H9 (cell line): ENCODE measurements around the gene RIMBP2. TPM values are rescaled to one million over a fixed set of nuclear protein-coding genes. Genes with fewer than 3 reads are reported as not detected.

ENCODE experiments used
- DNase-seq: peaks from one replicate; pipeline ENCODE4 v3.0.0-alpha.2; 2017
- H2AFZ ChIP-seq: one replicate; pipeline ENCODE4 v1.6.1; 2013; ENCODE audit warnings: mild to moderate bottlenecking, low read length, control low read depth, moderate library complexity
- H2AK5ac ChIP-seq: 2 replicates; pipeline ENCODE4 v1.6.1; 2013; ENCODE audit warnings: low read length, control low read depth, mixed read lengths; ENCODE audit not compliant: insufficient read length
- H2BK120ac ChIP-seq: one replicate; pipeline ENCODE4 v1.6.1; 2013; ENCODE audit warnings: low read depth, mild to moderate bottlenecking, low read length, control low read depth, inconsistent platforms; ENCODE audit not compliant: poor library complexity, severe bottlenecking
- H2BK12ac ChIP-seq: 2 replicates; pipeline ENCODE4 v1.6.1; 2013; ENCODE audit warnings: low read length, control low read depth, mixed read lengths, low read depth; ENCODE audit not compliant: insufficient read length
- H2BK15ac ChIP-seq: 2 replicates; pipeline ENCODE4 v1.6.1; 2013; ENCODE audit warnings: low read depth, low read length, control low read depth
- H2BK20ac ChIP-seq: one replicate; pipeline ENCODE4 v1.6.1; 2013; ENCODE audit warnings: low read depth, mild to moderate bottlenecking, low read length, control low read depth, inconsistent platforms; ENCODE audit not compliant: poor library complexity, severe bottlenecking
- H2BK5ac ChIP-seq: 2 replicates; pipeline ENCODE4 v1.6.1; 2013; ENCODE audit warnings: low read length, control low read depth, mixed read lengths; ENCODE audit not compliant: insufficient read length
- H3K14ac ChIP-seq: 2 replicates; pipeline ENCODE4 v1.6.1; 2013; ENCODE audit warnings: low read length, control low read depth; ENCODE audit not compliant: insufficient read depth
- H3K18ac ChIP-seq: 2 replicates; pipeline ENCODE4 v1.6.1; 2013; ENCODE audit warnings: low read depth, mild to moderate bottlenecking, mixed read lengths, low read length, control low read depth; ENCODE audit not compliant: insufficient read length
- H3K23ac ChIP-seq: 2 replicates; pipeline ENCODE4 v1.6.1; 2013; ENCODE audit warnings: low read length, control low read depth, mixed read lengths, low read depth; ENCODE audit not compliant: insufficient read length
- H3K23me2 ChIP-seq: 2 replicates; pipeline ENCODE4 v1.6.1; 2013; ENCODE audit warnings: low read depth, mild to moderate bottlenecking, mixed read lengths, low read length, control low read depth; ENCODE audit not compliant: insufficient read length, poor library complexity, severe bottlenecking
- H3K27ac ChIP-seq: 2 replicates; pipeline ENCODE4 v1.5.1; 2013; ENCODE audit warnings: low read length, control low read depth, mixed read lengths, low read depth; ENCODE audit not compliant: insufficient read length
- H3K27me3 ChIP-seq: 2 replicates; pipeline ENCODE4 v1.6.1; 2013; ENCODE audit warnings: low read length, control low read depth, inconsistent platforms; ENCODE audit not compliant: insufficient read depth
- H3K4ac ChIP-seq: 2 replicates; pipeline ENCODE4 v1.6.1; 2013; ENCODE audit warnings: low read depth, mild to moderate bottlenecking, control low read depth, inconsistent platforms, low read length, moderate library complexity
- H3K4me1 ChIP-seq: 2 replicates; pipeline ENCODE4 v1.6.1; 2013; ENCODE audit warnings: low read length, control low read depth, inconsistent platforms; ENCODE audit not compliant: insufficient read depth
- H3K4me2 ChIP-seq: 2 replicates; pipeline ENCODE4 v1.6.1; 2013; ENCODE audit warnings: low read length, control low read depth, mixed read lengths; ENCODE audit not compliant: insufficient read length, insufficient read depth
- H3K56ac ChIP-seq: 2 replicates; pipeline ENCODE4 v1.6.1; 2013; ENCODE audit warnings: low read depth, mild to moderate bottlenecking, mixed read lengths, low read length, control low read depth; ENCODE audit not compliant: insufficient read length
- H3K79me1 ChIP-seq: 2 replicates; pipeline ENCODE4 v1.6.1; 2013; ENCODE audit warnings: low read depth, mild to moderate bottlenecking, moderate library complexity, low read length, control low read depth, inconsistent platforms; ENCODE audit not compliant: insufficient read depth, poor library complexity, severe bottlenecking
- H3K79me2 ChIP-seq: 2 replicates; pipeline ENCODE4 v1.6.1; 2013; ENCODE audit warnings: low read length, control low read depth, inconsistent platforms; ENCODE audit not compliant: insufficient read depth
- H3K9ac ChIP-seq: 2 replicates; pipeline ENCODE4 v1.6.1; 2013; ENCODE audit warnings: low read length, control low read depth, mixed read lengths; ENCODE audit not compliant: insufficient read length; ENCODE audit errors: extremely low read depth
- H3K9me3 ChIP-seq: one replicate; pipeline ENCODE4 v1.6.1; 2013; ENCODE audit warnings: low read depth, low read length, inconsistent platforms; ENCODE audit not compliant: control insufficient read depth
- H3T11ph ChIP-seq: one replicate; pipeline ENCODE4 v1.6.1; 2013; ENCODE audit warnings: mild to moderate bottlenecking, low read length, control low read depth, inconsistent platforms
- H4K20me1 ChIP-seq: one replicate; pipeline ENCODE4 v1.6.1; 2013; ENCODE audit not compliant: control insufficient read depth, insufficient read length, insufficient read depth
- H4K5ac ChIP-seq: 2 replicates; pipeline ENCODE4 v1.6.1; 2013; ENCODE audit warnings: low read depth, mild to moderate bottlenecking, mixed read lengths, low read length, control low read depth; ENCODE audit not compliant: insufficient read length
- H4K8ac ChIP-seq: replicated peaks from 2 replicates; pipeline ENCODE4 v1.6.1; 2013; ENCODE audit warnings: low read length, control low read depth, mixed read lengths, low read depth; ENCODE audit not compliant: insufficient read length
- H4K91ac ChIP-seq: 2 replicates; pipeline ENCODE4 v1.6.1; 2013; ENCODE audit warnings: low read depth, mild to moderate bottlenecking, moderate library complexity, mixed read lengths, low read length, control low read depth; ENCODE audit not compliant: insufficient read length
- H3K27ac Mint-ChIP-seq, 3 experiments: 2 replicates in 2 of 3; 3 replicates in 1 of 3; pipeline ENCODE4 v1.8.0; 2020 to 2021; ENCODE audit warnings: mixed read lengths in 3 of 3, mild to moderate bottlenecking in 1 of 3, moderate library complexity in 1 of 3
- H3K27me3 Mint-ChIP-seq: 2 replicates; pipeline ENCODE4 v1.8.0; 2021; ENCODE audit warnings: low read depth, mild to moderate bottlenecking, moderate library complexity, mixed read lengths
- H3K36me3 Mint-ChIP-seq, 3 experiments: 2 replicates in 2 of 3; 3 replicates in 1 of 3; pipeline ENCODE4 v1.8.0; 2020 to 2021; ENCODE audit warnings: low read depth in 3 of 3, mixed read lengths in 3 of 3; ENCODE audit not compliant: insufficient read depth in 1 of 3
- H3K4me1 Mint-ChIP-seq, 2 experiments: 2 replicates each; pipeline ENCODE4 v1.8.0; 2020; ENCODE audit warnings: mixed read lengths in 2 of 2
- H3K4me3 Mint-ChIP-seq, 2 experiments: 2 replicates in 1 of 2; 3 replicates in 1 of 2; pipeline ENCODE4 v1.8.0; 2020 to 2021; ENCODE audit warnings: mild to moderate bottlenecking in 2 of 2, mixed read lengths in 2 of 2, moderate library complexity in 1 of 2
- H3K9me3 Mint-ChIP-seq, 2 experiments: 2 replicates in 1 of 2; 3 replicates in 1 of 2; pipeline ENCODE4 v1.8.0; 2020; ENCODE audit warnings: mild to moderate bottlenecking in 2 of 2, mixed read lengths in 2 of 2, moderate library complexity in 1 of 2
- WGBS: extraction: QIAGEN DNeasy Blood & Tissue Kit; methylation state at CpG from one replicate; pipeline ENCODE4 v1.1.7; 2013; ENCODE audit warnings: missing lambda C conversion rate, low lambda C conversion rate, mixed read lengths; ENCODE audit not compliant: insufficient read length; ENCODE audit errors: extremely low coverage; 5-methylcytosine and 5-hydroxymethylcytosine counted together
- total RNA-seq: library from RNA; stranded (reverse); gene quantifications from 2 replicates; pipeline ENCODE4 v1.2.1, GENCODE V29; 2021
- TF ChIP-seq, protein P1 (sequence below): fragments of 200-600 bp; sonication (generic); conservative IDR thresholded peaks from 3 replicates; pipeline ENCODE4 v1.8.0; 2021; ENCODE audit warnings: antibody characterized with exemption, mild to moderate bottlenecking

RIMBP2 gene
- total RNA-seq, 1 experiment from 2014 or later: 0.70 TPM

DNA sequence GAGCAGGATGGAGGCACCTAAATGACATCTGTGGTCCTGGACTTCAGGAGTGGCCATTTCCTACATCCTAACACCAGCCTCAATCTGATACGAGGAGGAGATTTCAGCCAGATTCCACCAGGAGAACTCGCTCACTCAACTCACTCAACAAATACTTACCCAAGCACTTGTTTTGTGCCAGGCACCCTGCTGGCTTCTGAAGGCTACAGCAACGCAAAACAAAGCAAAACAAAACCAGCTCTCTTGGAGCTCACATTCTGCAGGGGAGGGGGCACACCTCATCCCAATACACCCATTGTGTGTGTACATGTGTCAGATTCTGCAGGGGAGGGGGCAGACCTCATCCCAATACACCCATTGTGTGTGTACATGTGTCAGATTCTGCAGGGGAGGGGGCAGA, 233.7 kb downstream of the RIMBP2 start:
- Histone ChIP-seq H3T11ph (no peak overlapping the region), H3K79me2 (no peaks in the 10 kb centered on the region), H2AK5ac (no peak overlapping the region), H4K91ac (no peak overlapping the region), H3K4me1 (no peaks in the 10 kb centered on the region; the same call in 1 of the 2 replicates), H2BK120ac (no peak overlapping the region), H3K27ac (no peak overlapping the region), H3K4ac (no peak overlapping the region), H3K4me2 (no peak overlapping the region), H3K23ac (no peak overlapping the region), H3K79me1 (no peaks in the 10 kb centered on the region), H3K9me3 (no peaks in the 10 kb centered on the region), H3K9ac (no peak overlapping the region), H3K27me3 (no peaks in the 10 kb centered on the region), H3K56ac (no peak overlapping the region), H4K5ac (no peak overlapping the region), H3K18ac (peak overlapping the region; percentile 67), H2AFZ (no peak overlapping the region), H2BK12ac (no peak overlapping the region), H4K8ac (no peak overlapping the region), H2BK20ac (no peak overlapping the region), H2BK15ac (no peak overlapping the region), H2BK5ac (no peak overlapping the region), H4K20me1 (no peaks in the 10 kb centered on the region), H3K23me2 (no peaks in the 10 kb centered on the region), H3K14ac (peak overlapping the region; percentile 45)
- H3K27ac Mint-ChIP-seq: peak overlapping the region in 1 of 3 experiments; percentile 91; a peak in 1 of 7 replicates
- no CpG with 5 or more reads among the region's 3 CpGs for WGBS
- peaks cover 11% of the 10 kb centered on the region; the same call in 1 of the 2 replicates for H3K27me3 Mint-ChIP-seq
- H3K36me3 Mint-ChIP-seq: no peaks in the 10 kb centered on the region
- H3K4me1 Mint-ChIP-seq: peaks cover 13 to 21% of the 10 kb centered on the region in 2 experiments
- peak; percentile 75 for DNase-seq
- TF ChIP-seq, protein P1, sequence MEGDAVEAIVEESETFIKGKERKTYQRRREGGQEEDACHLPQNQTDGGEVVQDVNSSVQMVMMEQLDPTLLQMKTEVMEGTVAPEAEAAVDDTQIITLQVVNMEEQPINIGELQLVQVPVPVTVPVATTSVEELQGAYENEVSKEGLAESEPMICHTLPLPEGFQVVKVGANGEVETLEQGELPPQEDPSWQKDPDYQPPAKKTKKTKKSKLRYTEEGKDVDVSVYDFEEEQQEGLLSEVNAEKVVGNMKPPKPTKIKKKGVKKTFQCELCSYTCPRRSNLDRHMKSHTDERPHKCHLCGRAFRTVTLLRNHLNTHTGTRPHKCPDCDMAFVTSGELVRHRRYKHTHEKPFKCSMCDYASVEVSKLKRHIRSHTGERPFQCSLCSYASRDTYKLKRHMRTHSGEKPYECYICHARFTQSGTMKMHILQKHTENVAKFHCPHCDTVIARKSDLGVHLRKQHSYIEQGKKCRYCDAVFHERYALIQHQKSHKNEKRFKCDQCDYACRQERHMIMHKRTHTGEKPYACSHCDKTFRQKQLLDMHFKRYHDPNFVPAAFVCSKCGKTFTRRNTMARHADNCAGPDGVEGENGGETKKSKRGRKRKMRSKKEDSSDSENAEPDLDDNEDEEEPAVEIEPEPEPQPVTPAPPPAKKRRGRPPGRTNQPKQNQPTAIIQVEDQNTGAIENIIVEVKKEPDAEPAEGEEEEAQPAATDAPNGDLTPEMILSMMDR: peak; percentile 22; the same call in 1 of the 3 replicates
- H3K4me3 Mint-ChIP-seq: peak overlapping the region; percentile 33 to 58; a peak in 2 of 5 replicates
- H3K9me3 Mint-ChIP-seq: no peaks in the 10 kb centered on the region
